ENCODE results near the gene PAN3.

PAN3 gene

GRCh38 chr13:28338006-28338574 lies 199.7 kb downstream of the PAN3 start:
- no peak overlapping the region for H3K27ac ChIP-seq

GRCh38 chr13:28338742-28339141 lies 200.4 kb downstream of the PAN3 start:
- H3K27me3 ChIP-seq: peaks cover 90% of the 10 kb centered on the region
- H3K4me1 ChIP-seq (ENCODE audit: control insufficient read depth in 1 of 2, insufficient read depth in 1 of 2, low read depth in 1 of 2, low read length in 1 of 2): no peaks in the 10 kb centered on the region
- TF ChIP-seq, protein P1, sequence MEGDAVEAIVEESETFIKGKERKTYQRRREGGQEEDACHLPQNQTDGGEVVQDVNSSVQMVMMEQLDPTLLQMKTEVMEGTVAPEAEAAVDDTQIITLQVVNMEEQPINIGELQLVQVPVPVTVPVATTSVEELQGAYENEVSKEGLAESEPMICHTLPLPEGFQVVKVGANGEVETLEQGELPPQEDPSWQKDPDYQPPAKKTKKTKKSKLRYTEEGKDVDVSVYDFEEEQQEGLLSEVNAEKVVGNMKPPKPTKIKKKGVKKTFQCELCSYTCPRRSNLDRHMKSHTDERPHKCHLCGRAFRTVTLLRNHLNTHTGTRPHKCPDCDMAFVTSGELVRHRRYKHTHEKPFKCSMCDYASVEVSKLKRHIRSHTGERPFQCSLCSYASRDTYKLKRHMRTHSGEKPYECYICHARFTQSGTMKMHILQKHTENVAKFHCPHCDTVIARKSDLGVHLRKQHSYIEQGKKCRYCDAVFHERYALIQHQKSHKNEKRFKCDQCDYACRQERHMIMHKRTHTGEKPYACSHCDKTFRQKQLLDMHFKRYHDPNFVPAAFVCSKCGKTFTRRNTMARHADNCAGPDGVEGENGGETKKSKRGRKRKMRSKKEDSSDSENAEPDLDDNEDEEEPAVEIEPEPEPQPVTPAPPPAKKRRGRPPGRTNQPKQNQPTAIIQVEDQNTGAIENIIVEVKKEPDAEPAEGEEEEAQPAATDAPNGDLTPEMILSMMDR (IDR thresholded peaks at IDR 0.05): no peak
- H3K4me3 ChIP-seq (ENCODE audit: low read depth in 1 of 2, low read length in 1 of 2): no peak overlapping the region
- H3K9me3 ChIP-seq: no peaks in the 10 kb centered on the region
- no peaks in the 10 kb centered on the region for H3K36me3 ChIP-seq
- H3K27ac ChIP-seq: no peak overlapping the region

More at GRCh38 chr13:28338006-28338574, 199.7 kb downstream of the PAN3 start:
- H3K9me3 ChIP-seq: no peaks in the 10 kb centered on the region
- peaks cover 94% of the 10 kb centered on the region for H3K27me3 ChIP-seq
- H3K36me3 ChIP-seq: no peaks in the 10 kb centered on the region
- no peaks in the 10 kb centered on the region for H3K4me1 ChIP-seq (ENCODE audit: control insufficient read depth in 1 of 2, insufficient read depth in 1 of 2, low read depth in 1 of 2, low read length in 1 of 2)
- H3K4me3 ChIP-seq (ENCODE audit: low read depth in 1 of 2, low read length in 1 of 2): no peak overlapping the region
- TF ChIP-seq, protein P1 (IDR thresholded peaks at IDR 0.05): no peak

GRCh38 chr13:28339419-28339818 lies 201.1 kb downstream of the PAN3 start:
- no peaks in the 10 kb centered on the region for H3K9me3 ChIP-seq
- H3K4me1 ChIP-seq (ENCODE audit: control insufficient read depth in 1 of 2, insufficient read depth in 1 of 2, low read depth in 1 of 2, low read length in 1 of 2): no peaks in the 10 kb centered on the region
- H3K4me3 ChIP-seq (ENCODE audit: low read depth in 1 of 2, low read length in 1 of 2): no peak overlapping the region
- H3K27me3 ChIP-seq: peaks cover 90% of the 10 kb centered on the region
- H3K27ac ChIP-seq: no peak overlapping the region
- no peaks in the 10 kb centered on the region for H3K36me3 ChIP-seq
- TF ChIP-seq, protein P1 (IDR thresholded peaks at IDR 0.05): no peak

DNA sequence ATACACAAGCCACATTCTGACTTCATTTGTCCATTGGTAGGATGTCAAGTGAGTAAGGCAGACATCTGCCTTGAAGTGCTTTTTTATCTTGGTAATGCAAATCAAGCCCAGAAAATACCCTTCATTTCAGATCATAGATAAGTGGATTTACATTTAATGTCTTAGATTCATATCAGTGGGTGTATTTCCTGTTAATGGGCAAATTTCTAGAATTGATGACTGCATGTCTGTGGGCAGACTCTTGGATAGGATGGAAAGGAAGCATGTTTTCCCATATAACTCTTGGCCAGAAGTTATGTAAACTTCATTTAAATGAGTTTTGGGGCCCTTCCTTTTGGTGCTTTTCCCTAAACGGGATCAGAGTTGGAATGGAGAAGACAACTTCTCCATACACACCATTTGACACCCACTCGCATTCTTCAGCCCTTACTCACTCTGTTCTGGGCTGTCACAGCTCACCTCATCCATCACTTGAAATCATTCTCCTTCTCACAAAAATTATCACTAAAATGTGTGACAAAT lies 202.0 kb downstream of the PAN3 start:
- Histone ChIP-seq H3K9me3 (no peaks in the 10 kb centered on the region), H3K4me1 (ENCODE audit: control insufficient read depth in 1 of 2, insufficient read depth in 1 of 2, low read depth in 1 of 2, low read length in 1 of 2) (no peaks in the 10 kb centered on the region), H3K27ac (no peak overlapping the region), H3K27me3 (peaks cover 88% of the 10 kb centered on the region), H3K4me3 (ENCODE audit: low read depth in 1 of 2, low read length in 1 of 2) (no peak overlapping the region), H3K36me3 (no peaks in the 10 kb centered on the region)
- TF ChIP-seq, protein P1 (IDR thresholded peaks at IDR 0.05): no peak

DNA sequence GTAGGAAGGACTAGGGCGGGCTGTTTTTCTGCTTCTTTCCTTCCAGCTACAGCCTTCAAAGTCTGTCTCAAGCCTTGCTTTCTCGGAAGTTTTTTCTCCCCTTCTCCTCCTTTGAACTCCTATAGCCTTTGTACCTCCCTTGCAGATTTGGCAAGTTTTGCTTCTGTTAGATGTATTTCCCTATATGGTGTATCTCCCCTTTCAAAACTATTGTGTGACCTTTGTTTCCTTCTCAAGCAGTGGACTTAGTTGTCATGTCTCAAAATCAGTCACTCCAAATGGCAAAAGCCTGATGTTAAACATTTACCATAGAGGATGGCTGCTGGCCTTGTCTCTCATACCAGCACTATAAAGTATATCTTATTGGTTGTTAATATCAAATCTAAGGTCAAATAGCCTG lies 203.9 kb downstream of the PAN3 start:
- Histone ChIP-seq H3K4me1 (ENCODE audit: control insufficient read depth in 1 of 2, insufficient read depth in 1 of 2, low read depth in 1 of 2, low read length in 1 of 2) (no peaks in the 10 kb centered on the region), H3K4me3 (ENCODE audit: low read depth in 1 of 2, low read length in 1 of 2) (no peak overlapping the region), H3K27me3 (peaks cover 89% of the 10 kb centered on the region), H3K9me3 (no peaks in the 10 kb centered on the region), H3K27ac (no peak overlapping the region), H3K36me3 (no peaks in the 10 kb centered on the region)
- TF ChIP-seq, protein P1 (IDR thresholded peaks at IDR 0.05): no peak
